Panc1 (cell line): Measurements from ENCODE around the gene GBP1.
"Not testable (repeated sequence)": the region's sequence is repeated elsewhere in the genome, so short reads cannot be mapped to it uniquely, and the experiment has no call there.

Source experiments
- CTCF ChIP-seq: fragments of 450-650 bp; IDR thresholded peaks from 2 replicates; pipeline ENCODE4 v1.5.1; 2017; ENCODE audit warnings: mild to moderate bottlenecking
- POLR2AphosphoS5 ChIP-seq: IDR thresholded peaks from 2 replicates; pipeline ENCODE4 v1.6.1; 2012; ENCODE audit warnings: mild to moderate bottlenecking, low read depth, low read length, moderate library complexity
- TCF7L2 ChIP-seq: IDR thresholded peaks from 2 replicates; pipeline ENCODE4 v1.6.1; 2011; ENCODE audit warnings: mild to moderate bottlenecking, low read depth, low read length, inconsistent platforms
- TF ChIP-seq, protein P1 (sequence below), 2 experiments: IDR thresholded peaks; 2 replicates each; pipeline ENCODE4 v1.6.1; 2011 to 2012; ENCODE audit warnings: low read depth in 2 of 2, control low read depth in 1 of 2, low read length in 1 of 2, mild to moderate bottlenecking in 1 of 2, moderate library complexity in 1 of 2; ENCODE audit not compliant: insufficient read depth in 1 of 2

- not testable (repeated sequence) for TF ChIP-seq CTCF, POLR2AphosphoS5, TCF7L2
- TF ChIP-seq, protein P1, sequence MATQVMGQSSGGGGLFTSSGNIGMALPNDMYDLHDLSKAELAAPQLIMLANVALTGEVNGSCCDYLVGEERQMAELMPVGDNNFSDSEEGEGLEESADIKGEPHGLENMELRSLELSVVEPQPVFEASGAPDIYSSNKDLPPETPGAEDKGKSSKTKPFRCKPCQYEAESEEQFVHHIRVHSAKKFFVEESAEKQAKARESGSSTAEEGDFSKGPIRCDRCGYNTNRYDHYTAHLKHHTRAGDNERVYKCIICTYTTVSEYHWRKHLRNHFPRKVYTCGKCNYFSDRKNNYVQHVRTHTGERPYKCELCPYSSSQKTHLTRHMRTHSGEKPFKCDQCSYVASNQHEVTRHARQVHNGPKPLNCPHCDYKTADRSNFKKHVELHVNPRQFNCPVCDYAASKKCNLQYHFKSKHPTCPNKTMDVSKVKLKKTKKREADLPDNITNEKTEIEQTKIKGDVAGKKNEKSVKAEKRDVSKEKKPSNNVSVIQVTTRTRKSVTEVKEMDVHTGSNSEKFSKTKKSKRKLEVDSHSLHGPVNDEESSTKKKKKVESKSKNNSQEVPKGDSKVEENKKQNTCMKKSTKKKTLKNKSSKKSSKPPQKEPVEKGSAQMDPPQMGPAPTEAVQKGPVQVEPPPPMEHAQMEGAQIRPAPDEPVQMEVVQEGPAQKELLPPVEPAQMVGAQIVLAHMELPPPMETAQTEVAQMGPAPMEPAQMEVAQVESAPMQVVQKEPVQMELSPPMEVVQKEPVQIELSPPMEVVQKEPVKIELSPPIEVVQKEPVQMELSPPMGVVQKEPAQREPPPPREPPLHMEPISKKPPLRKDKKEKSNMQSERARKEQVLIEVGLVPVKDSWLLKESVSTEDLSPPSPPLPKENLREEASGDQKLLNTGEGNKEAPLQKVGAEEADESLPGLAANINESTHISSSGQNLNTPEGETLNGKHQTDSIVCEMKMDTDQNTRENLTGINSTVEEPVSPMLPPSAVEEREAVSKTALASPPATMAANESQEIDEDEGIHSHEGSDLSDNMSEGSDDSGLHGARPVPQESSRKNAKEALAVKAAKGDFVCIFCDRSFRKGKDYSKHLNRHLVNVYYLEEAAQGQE (IDR thresholded peaks at IDR 0.05; ENCODE audit: insufficient read depth in 1 of 2, low read depth in 2 of 2, low read length in 1 of 2) = not testable (repeated sequence)
Measured at GRCh38 chr1:89034004-89034403, 31.0 kb downstream of the GBP1 start.
